ENCODE results near the gene STKLD1.

DNA sequence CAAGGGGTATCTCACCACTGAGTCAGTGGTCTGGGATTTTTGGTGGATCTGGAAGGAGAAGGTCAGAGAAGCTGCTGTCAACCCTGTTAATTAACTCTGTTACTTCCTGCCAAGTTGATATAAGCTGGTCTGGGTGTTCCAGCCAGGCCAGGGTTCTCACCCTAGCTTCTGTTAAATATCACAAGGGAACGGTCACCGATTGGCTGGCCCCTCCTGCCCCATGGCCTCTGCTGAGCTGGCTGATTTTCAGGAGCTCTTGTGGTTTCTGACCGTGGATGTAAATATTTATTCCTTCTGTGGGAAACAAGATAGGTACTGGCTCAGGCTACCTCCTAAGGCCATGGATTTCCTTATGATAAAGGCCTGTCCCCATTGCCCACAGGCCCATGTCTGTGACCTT, 47.0 kb downstream of the STKLD1 start:
- TF ChIP-seq, protein P1, sequence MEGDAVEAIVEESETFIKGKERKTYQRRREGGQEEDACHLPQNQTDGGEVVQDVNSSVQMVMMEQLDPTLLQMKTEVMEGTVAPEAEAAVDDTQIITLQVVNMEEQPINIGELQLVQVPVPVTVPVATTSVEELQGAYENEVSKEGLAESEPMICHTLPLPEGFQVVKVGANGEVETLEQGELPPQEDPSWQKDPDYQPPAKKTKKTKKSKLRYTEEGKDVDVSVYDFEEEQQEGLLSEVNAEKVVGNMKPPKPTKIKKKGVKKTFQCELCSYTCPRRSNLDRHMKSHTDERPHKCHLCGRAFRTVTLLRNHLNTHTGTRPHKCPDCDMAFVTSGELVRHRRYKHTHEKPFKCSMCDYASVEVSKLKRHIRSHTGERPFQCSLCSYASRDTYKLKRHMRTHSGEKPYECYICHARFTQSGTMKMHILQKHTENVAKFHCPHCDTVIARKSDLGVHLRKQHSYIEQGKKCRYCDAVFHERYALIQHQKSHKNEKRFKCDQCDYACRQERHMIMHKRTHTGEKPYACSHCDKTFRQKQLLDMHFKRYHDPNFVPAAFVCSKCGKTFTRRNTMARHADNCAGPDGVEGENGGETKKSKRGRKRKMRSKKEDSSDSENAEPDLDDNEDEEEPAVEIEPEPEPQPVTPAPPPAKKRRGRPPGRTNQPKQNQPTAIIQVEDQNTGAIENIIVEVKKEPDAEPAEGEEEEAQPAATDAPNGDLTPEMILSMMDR (IDR thresholded peaks at IDR 0.05): no peak
- TF ChIP-seq POLR2A (IDR thresholded peaks at IDR 0.05): no peak

Measured in esophagus squamous epithelium (tissue), 4 donors.